IPS-18a (cell line): ENCODE measurements around the gene TMEM95.
"Not testable (repeated sequence)": the region's sequence is repeated elsewhere in the genome, so short reads cannot be mapped to it uniquely, and the experiment has no call there.

ENCODE experiments used
- H3K27ac ChIP-seq: one replicate; pipeline ENCODE4 v1.5.1; 2013; ENCODE audit warnings: low read length
- H3K27me3 ChIP-seq: one replicate; pipeline ENCODE4 v1.6.1; 2013; ENCODE audit warnings: mild to moderate bottlenecking, low read length; ENCODE audit not compliant: control insufficient read depth, insufficient read depth
- H3K36me3 ChIP-seq: one replicate; pipeline ENCODE4 v1.6.1; 2013; ENCODE audit warnings: low read depth, low read length; ENCODE audit not compliant: control insufficient read depth
- H3K4me1 ChIP-seq: one replicate; pipeline ENCODE4 v1.6.1; 2013; ENCODE audit warnings: low read depth, low read length; ENCODE audit not compliant: control insufficient read depth
- H3K4me3 ChIP-seq: one replicate; pipeline ENCODE4 v1.5.1; 2013; ENCODE audit warnings: low read length
- H3K9ac ChIP-seq: one replicate; pipeline ENCODE4 v1.6.1; 2013; ENCODE audit warnings: mild to moderate bottlenecking, low read length, moderate library complexity
- H3K9me3 ChIP-seq: one replicate; pipeline ENCODE4 v1.6.1; 2013; ENCODE audit warnings: low read depth, low read length; ENCODE audit not compliant: control insufficient read depth

TMEM95 gene

DNA sequence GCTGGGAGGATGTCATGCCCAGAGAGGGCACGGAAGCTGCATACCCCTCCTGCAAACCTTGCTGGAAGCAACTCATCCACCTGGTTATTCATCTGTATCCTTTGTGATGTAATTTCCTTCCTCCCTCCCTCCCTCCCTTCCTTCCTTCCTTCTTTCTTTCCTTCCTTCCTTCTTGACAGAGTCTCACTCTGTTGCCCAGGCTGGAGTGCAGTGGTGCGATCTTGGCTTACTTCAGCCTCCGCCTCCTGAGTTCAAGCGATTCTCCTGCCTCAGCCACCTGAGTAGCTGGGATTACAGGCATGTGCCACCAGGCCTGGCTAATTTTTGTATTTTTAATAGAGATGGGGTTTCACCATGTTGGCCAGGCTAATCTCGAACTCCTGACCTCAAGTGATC lies 13.6 kb downstream of the TMEM95 start:
- not testable (repeated sequence) for H3K9me3 ChIP-seq, H3K4me1 ChIP-seq, H3K4me3 ChIP-seq, H3K27ac ChIP-seq, H3K9ac ChIP-seq, H3K27me3 ChIP-seq, H3K36me3 ChIP-seq

DNA sequence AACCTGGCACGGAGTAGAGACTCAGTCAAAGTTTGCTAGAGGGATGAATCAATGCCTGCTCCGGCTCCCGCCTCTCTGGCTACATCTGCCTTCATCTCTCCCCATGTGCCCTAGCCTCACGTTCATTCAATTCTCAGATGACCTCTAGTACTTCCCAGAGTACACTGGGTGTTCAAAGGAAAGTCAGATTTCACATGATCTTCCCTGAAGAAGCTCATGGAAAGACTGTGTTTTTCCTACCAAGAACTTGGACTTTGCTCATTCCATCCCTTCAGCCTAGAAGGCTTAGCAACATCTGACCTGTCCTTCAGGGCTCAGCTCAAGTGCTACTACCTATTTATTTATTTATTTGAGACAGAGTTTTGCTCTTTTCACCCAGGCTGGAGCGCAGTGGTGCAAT lies 14.9 kb downstream of the TMEM95 start:
- Histone ChIP-seq H3K27me3 (no peaks in the 10 kb centered on the region), H3K9me3 (no peaks in the 10 kb centered on the region), H3K4me1 (peaks cover 5% of the 10 kb centered on the region), H3K27ac (no peak overlapping the region), H3K9ac (no peak overlapping the region), H3K4me3 (no peak overlapping the region), H3K36me3 (no peaks in the 10 kb centered on the region)

DNA sequence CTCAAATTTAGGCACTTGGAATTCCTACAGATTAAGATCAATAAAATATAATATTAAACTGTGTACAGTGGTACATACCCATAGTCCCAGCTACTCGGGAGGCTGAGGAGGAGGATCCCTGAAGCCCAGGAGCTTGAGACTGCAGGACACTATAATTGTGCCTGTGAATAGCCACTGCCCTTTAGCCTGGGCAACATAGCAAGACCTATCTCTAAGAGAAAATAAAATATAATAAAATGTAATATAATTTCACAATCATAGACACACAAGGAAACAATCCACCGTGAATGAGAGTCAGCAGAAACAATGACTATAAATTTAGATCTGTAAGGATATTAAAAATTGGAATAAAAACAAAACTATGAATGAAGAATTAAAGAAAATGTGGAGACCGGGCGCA lies 15.9 kb downstream of the TMEM95 start:
- Histone ChIP-seq H3K4me1 (peaks cover 5% of the 10 kb centered on the region), H3K27me3 (no peaks in the 10 kb centered on the region), H3K36me3 (no peaks in the 10 kb centered on the region), H3K9me3 (no peaks in the 10 kb centered on the region), H3K4me3 (no peak overlapping the region), H3K9ac (no peak overlapping the region), H3K27ac (no peak overlapping the region)

DNA sequence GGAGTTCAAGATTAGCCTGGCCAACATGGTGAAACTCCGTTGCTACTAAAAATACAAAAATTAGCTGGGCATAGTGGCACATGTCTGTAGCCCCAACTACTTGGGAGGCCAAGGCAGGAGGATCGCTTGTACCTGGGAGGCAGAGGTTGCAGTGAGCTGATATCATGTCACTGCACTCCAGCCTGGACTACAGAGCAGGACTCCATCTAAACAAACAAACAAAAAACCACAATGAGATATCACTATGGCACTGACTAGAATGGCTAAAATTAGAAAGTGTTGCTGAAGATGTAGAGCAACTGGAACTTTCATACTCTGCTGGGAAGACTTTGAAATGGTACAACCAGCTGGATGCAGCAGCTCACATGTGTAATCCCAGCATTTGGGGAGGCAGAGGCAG lies 19.4 kb downstream of the TMEM95 start:
- Histone ChIP-seq H3K4me3 (no peak overlapping the region), H3K27me3 (peaks cover 2% of the 10 kb centered on the region), H3K9me3 (peaks cover 2% of the 10 kb centered on the region), H3K9ac (no peak overlapping the region), H3K4me1 (no peaks in the 10 kb centered on the region), H3K36me3 (no peaks in the 10 kb centered on the region), H3K27ac (no peak overlapping the region)

DNA sequence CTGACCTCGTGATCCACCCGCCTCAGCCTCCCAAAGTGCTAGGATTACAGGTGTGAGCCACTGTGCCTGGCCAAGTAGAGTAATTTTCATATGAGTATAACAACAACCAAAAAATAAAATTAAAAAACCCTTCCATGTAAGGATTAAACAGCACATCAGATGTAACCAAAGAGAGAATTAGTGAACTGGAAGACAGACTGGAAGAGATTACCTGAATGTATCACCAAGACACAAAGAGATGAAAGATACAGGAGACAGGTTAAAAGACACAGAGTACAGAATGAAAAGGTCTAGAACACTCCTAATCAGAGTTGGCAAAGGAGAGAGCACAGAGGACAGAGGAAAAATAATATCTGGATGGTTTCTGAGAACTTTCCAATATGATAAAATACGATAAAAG lies 24.2 kb downstream of the TMEM95 start:
- Histone ChIP-seq H3K4me3 (no peak overlapping the region), H3K9me3 (peaks cover 7% of the 10 kb centered on the region), H3K27ac (no peak overlapping the region), H3K9ac (no peak overlapping the region), H3K27me3 (peaks cover 48% of the 10 kb centered on the region), H3K36me3 (no peaks in the 10 kb centered on the region), H3K4me1 (peaks cover 6% of the 10 kb centered on the region)

DNA sequence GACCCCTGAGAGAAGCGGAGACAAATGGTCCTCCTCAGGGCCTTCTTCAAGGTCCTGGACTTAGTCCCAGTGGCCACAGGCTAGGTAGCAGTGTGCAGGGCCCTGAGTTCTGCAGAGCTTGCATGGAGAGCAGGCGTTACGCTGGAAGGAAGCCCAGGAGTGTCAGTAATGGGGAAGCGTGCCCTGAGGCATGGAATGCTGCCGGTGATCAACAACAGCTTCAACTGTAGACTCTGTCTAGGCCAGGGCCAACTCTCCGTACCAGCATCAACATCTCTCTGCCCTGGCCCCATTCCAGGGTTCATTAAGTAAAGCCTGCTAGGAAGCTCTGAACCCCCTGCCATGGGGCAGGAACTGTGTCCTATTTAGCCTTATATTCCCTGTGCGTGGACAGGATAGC lies 25.4 kb downstream of the TMEM95 start:
- Histone ChIP-seq H3K4me3 (peak overlapping the region; percentile 66), H3K9ac (no peak overlapping the region), H3K27ac (no peak overlapping the region), H3K36me3 (no peaks in the 10 kb centered on the region), H3K9me3 (peaks cover 7% of the 10 kb centered on the region), H3K27me3 (peaks cover 53% of the 10 kb centered on the region), H3K4me1 (peaks cover 10% of the 10 kb centered on the region)

DNA sequence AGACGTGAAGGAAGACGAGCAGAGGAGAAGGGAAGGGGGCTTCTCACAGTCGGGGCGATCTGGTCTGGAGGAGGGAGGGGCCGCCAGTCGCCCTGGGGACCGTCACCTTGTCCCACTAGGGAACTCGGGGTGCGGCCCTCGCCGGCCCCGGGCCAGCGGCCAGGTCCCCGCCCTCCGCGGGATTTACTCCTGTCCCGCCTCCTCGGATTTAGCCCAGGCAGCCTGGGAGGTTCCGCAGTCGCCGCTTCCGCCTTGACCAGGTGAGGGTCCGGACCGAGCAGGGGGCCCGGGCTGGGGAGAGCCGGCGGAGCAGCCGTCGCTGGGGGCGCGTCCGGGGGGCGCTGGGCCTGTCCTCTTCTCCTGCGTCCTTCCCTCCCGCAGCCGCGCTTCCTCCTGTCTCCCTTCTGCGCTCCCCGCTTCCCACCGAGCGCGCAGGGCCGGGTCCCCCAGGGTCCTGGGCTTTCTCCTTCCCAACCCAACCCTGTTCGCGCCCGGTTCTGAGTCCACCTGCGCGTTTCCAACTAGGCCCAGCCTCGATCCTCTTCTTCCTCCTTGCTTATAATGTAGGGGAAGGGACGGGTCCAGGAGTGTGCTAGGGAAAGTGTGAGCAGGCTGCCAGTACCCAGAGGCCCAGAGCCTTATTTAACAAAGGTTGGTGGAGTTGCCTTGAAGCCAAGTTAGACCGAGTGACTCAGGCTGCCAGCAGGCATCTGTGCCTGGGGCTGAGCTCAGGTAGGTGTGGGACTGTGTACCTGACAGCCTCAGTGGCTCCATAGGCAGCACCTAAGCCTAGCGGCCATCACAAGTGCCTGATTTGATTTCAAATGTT lies 26.1 kb downstream of the TMEM95 start, which contains the start of gene TNK1:
Gene TNK1, plus strand, starts transcription at position 235 of the 829 bp plus-strand sequence. CDS start 1,838 bp downstream, outside the sequence.
- Histone ChIP-seq H3K9me3 (peaks cover 7% of the 10 kb centered on the region), H3K4me3 (peak within 1 kb of the TSS; percentile 66), H3K9ac (peak within 1 kb of the TSS; percentile 39), H3K27ac (no peak within 1 kb of the TSS), H3K36me3 (no peaks in the 10 kb centered on the region), H3K27me3 (peaks cover 53% of the 10 kb centered on the region), H3K4me1 (peaks cover 10% of the 10 kb centered on the region)

DNA sequence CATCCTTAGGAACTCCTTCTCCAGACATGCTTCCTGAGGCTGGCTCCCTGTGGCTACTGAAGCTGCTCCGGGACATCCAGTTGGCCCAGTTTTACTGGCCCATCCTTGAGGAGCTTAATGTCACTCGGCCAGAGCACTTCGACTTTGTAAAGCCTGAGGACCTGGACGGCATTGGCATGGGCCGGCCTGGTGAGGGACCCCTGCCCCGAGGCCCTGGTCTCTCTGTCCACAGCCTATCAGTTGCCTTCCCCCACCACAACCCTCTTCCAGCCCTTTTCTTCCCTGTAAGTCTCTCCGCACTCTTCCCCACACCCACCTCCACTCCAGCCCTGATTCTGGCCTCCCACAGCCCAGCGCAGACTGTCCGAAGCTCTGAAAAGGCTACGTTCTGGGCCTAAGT lies 27.9 kb downstream of the TMEM95 start:
- Histone ChIP-seq H3K27ac (no peak overlapping the region), H3K36me3 (no peaks in the 10 kb centered on the region), H3K9me3 (peaks cover 7% of the 10 kb centered on the region), H3K9ac (no peak overlapping the region), H3K27me3 (peaks cover 53% of the 10 kb centered on the region), H3K4me1 (peaks cover 10% of the 10 kb centered on the region), H3K4me3 (no peak overlapping the region)

DNA sequence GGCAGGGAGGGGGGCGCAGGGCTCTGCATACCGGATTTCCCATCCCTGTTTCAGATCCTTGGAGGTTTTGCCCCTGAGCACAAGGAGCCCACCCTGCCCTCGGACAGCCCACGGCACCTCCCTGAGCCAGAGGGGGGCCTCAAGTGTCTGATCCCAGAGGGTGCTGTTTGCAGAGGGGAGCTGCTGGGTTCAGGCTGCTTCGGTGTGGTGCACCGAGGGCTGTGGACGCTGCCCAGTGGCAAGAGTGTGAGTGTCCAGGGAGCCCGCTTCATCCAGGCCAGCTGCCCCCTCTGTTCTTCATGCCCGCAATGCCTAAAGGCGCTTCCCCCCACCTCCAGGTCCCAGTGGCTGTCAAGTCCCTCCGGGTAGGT lies 28.4 kb downstream of the TMEM95 start:
- H3K4me3 ChIP-seq: no peak overlapping the region
- H3K27me3 ChIP-seq: peaks cover 53% of the 10 kb centered on the region
- no peak overlapping the region for H3K9ac ChIP-seq

DNA sequence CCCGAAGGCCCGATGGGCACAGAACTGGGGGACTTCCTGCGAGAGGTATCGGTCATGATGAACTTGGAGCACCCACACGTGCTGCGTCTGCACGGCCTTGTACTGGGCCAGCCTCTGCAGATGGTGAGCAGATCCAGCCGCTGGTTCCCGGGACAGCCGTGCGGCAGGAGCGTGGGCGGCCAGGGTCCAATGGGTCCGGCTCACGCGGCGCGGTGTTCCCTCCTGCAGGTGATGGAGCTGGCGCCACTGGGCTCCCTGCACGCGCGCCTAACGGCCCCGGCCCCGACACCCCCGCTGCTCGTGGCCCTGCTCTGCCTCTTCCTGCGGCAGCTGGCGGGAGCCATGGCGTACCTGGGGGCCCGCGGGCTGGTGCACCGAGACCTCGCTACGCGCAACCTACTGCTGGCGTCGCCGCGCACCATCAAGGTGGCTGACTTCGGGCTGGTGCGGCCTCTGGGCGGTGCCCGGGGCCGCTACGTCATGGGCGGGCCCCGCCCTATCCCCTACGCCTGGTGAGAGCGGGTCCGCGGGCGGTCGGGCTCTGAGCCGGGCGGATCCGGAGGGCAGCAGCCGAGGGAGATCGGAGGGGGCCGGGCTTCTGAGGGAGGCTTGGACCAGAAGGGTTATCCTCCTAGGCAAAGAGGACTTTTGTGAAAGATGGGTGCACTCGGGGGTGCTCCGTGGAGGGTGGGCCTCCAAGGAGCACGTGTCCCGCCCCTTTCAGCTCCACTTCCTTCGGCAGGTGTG lies 29.0 kb downstream of the TMEM95 start:
- H3K27ac ChIP-seq: no peak overlapping the region
- H3K4me1 ChIP-seq: peaks cover 10% of the 10 kb centered on the region
- peaks cover 53% of the 10 kb centered on the region for H3K27me3 ChIP-seq
- peaks cover under 1% of the 10 kb centered on the region for H3K36me3 ChIP-seq
- H3K4me3 ChIP-seq: peak overlapping the region; percentile 65
- H3K9me3 ChIP-seq: peaks cover 7% of the 10 kb centered on the region
- H3K9ac ChIP-seq: no peak overlapping the region

More for the DNA sequence above, 28.4 kb downstream of the TMEM95 start:
- H3K27ac ChIP-seq: no peak overlapping the region
- H3K36me3 ChIP-seq: no peaks in the 10 kb centered on the region
- peaks cover 7% of the 10 kb centered on the region for H3K9me3 ChIP-seq
- H3K4me1 ChIP-seq: peaks cover 10% of the 10 kb centered on the region

DNA sequence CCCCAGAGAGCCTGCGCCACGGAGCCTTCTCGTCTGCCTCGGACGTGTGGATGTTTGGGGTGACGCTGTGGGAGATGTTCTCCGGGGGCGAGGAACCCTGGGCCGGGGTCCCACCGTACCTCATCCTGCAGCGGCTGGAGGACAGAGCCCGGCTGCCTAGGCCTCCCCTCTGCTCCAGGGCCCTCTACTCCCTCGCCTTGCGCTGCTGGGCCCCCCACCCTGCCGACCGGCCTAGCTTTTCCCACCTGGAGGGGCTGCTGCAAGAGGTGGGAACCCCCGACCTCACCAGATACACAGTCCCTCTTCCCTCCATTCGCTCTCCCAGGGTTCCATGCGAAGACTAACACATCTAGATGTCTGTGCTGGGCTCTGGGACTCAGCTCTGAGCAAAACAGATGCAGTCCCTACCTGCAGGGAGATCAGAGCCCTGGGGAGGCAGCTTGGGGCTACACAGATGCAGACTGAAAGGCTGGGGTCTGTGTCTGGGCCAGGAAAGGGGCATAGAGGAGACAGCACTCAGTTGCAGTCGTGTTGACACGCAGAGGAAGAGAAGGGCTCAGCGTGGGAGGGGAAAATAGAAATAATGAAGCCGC lies 29.6 kb downstream of the TMEM95 start:
- peaks cover 2% of the 10 kb centered on the region for H3K9me3 ChIP-seq
- H3K27ac ChIP-seq: no peak overlapping the region
- peaks cover 10% of the 10 kb centered on the region for H3K4me1 ChIP-seq
- peaks cover 7% of the 10 kb centered on the region for H3K36me3 ChIP-seq
- H3K27me3 ChIP-seq: peaks cover 49% of the 10 kb centered on the region
- H3K4me3 ChIP-seq: peak overlapping the region; percentile 65
- H3K9ac ChIP-seq: no peak overlapping the region
